OCI-LY7 (cell line): ENCODE measurements around the gene OR1S2.

Source experiments
- CTCF ChIP-seq: fragments of 200-600 bp; sonication (generic); conservative IDR thresholded peaks from 2 replicates; pipeline ENCODE4 v1.5.1; 2014; ENCODE audit warnings: mild to moderate bottlenecking, antibody characterized with exemption, low read length, moderate library complexity, mixed read lengths
- EZH2phosphoT487 ChIP-seq: fragments of 200-600 bp; sonication (generic); IDR thresholded peaks from 2 replicates; pipeline ENCODE4 v1.6.1; 2018; ENCODE audit warnings: low read depth, borderline replicate concordance, mild to moderate bottlenecking, mixed run types, antibody characterized with exemption, low read length, moderate library complexity, mixed read lengths

DNA sequence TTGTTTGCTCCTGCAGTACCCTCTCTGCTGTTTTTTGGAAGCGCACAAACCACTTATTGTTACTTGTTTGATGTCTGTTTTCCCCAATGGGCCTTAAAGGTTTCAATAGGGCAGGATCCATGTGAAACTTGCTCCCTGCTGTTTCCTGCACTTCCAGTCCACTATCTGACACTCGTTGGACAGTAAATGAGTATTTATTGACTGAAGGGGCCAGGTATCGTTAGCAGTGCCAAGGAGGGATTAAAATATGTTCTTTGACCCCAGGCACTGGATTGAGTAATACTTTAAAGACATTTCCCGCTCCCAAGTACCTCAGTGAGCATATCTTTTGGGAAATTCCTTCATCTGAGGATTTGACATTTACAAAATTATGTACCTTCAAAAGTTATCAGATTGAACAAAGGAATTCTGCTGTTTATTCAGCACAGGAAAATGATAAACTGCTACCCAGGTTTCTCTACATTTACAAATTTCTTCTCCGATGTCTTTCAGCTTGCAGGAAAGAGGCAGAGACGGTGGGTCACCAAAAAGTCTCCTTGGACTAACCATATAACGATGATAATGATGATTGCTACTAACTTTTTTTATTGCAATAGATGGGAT is 38.3 kb downstream of the OR1S2 start:
- TF ChIP-seq CTCF (no peak), EZH2phosphoT487 (no peak)
